Measurements from ENCODE around the gene CHRNA7.

DNA sequence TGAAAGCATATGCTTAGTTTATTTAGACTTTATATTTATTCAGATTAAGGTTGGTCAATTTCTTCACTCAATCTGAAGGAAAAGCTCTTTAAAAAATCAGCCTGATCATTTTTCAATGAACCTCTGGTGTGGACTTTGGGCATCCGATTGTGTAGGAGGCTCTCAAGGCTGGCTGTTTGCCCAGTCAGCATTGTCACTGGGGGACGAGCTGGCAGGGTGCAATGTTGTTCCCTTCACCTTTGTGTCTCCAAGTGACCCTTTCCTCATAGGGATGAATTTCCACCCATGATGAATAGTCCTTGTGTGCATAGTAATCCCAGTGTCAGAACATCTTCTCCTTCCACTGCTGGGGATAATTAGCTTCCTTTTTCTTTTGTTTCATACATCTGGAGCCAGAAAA lies 102.5 kb downstream of the CHRNA7 start:
- TF ChIP-seq, protein P1, sequence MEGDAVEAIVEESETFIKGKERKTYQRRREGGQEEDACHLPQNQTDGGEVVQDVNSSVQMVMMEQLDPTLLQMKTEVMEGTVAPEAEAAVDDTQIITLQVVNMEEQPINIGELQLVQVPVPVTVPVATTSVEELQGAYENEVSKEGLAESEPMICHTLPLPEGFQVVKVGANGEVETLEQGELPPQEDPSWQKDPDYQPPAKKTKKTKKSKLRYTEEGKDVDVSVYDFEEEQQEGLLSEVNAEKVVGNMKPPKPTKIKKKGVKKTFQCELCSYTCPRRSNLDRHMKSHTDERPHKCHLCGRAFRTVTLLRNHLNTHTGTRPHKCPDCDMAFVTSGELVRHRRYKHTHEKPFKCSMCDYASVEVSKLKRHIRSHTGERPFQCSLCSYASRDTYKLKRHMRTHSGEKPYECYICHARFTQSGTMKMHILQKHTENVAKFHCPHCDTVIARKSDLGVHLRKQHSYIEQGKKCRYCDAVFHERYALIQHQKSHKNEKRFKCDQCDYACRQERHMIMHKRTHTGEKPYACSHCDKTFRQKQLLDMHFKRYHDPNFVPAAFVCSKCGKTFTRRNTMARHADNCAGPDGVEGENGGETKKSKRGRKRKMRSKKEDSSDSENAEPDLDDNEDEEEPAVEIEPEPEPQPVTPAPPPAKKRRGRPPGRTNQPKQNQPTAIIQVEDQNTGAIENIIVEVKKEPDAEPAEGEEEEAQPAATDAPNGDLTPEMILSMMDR (conservative IDR thresholded peaks at IDR 0.05 in 1 of 2, IDR thresholded peaks at IDR 0.05 in 1 of 2; ENCODE audit: low read depth in 1 of 2, low read length in 2 of 2): no peak
- TF ChIP-seq EZH2 (IDR thresholded peaks at IDR 0.05; ENCODE audit: low read length, missing control alignments): no peak

All from fibroblast of lung (primary cell).